ENCODE measurements around the gene CLDND2.

DNA sequence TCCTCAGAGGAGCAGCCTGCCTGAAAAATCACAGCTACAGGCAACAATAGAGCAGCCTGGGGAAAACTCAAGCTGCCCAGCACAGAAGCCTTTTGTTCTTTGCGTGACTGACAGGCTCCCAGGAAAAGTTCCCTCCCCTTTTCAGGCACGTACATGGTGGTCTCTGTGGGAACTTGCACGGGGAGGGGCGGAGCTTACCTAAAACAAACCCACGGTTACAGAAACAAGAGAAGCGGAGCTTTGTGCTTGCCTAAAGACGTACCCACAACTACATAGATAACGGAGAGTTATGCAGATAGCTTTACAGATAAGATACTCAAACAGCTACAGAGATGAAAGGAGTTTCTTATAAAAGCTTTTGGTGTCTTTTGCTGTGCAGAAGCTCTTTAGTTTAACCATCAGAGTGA is 14.1 kb downstream of the CLDND2 start:
- TF ChIP-seq, protein P1, sequence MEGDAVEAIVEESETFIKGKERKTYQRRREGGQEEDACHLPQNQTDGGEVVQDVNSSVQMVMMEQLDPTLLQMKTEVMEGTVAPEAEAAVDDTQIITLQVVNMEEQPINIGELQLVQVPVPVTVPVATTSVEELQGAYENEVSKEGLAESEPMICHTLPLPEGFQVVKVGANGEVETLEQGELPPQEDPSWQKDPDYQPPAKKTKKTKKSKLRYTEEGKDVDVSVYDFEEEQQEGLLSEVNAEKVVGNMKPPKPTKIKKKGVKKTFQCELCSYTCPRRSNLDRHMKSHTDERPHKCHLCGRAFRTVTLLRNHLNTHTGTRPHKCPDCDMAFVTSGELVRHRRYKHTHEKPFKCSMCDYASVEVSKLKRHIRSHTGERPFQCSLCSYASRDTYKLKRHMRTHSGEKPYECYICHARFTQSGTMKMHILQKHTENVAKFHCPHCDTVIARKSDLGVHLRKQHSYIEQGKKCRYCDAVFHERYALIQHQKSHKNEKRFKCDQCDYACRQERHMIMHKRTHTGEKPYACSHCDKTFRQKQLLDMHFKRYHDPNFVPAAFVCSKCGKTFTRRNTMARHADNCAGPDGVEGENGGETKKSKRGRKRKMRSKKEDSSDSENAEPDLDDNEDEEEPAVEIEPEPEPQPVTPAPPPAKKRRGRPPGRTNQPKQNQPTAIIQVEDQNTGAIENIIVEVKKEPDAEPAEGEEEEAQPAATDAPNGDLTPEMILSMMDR (conservative IDR thresholded peaks at IDR 0.05) = no peak
- no peak for TF ChIP-seq ZFX (IDR thresholded peaks at IDR 0.05)

Data from C4-2B (cell line).